CD4-positive, alpha-beta memory T cell (primary cell): Measurements from ENCODE around the gene NEU1. TPM values are rescaled to one million over a fixed set of nuclear protein-coding genes. Genes with fewer than 3 reads are reported as not detected.

Experiments
- CTCF ChIA-PET: fragments of 350-600 bp; sonication (Branson Sonifier 250); formaldehyde crosslinking; loops from one replicate; lab custom pipeline; 2021; ENCODE audit warnings: inconsistent platforms; ENCODE audit not compliant: partially characterized antibody; lab: Charles Lee
- POLR2A ChIA-PET: fragments of 350-600 bp; sonication (Branson Sonifier 250); formaldehyde crosslinking; loops from one replicate; lab custom pipeline; 2021; ENCODE audit not compliant: partially characterized antibody; lab: Charles Lee
- DNase-seq, 5 donors: peaks; one replicate each; pipeline versions ENCODE4 v3.0.0 to v3.0.0-alpha.2; 2020 to 2022; ENCODE audit warnings: mixed read lengths in 1 of 5
- H3K27ac ChIP-seq: one replicate; pipeline ENCODE4 v1.7.0; 2013; ENCODE audit warnings: low read depth, low read length
- H3K27me3 ChIP-seq: 2 replicates; pipeline ENCODE4 v1.7.0; 2013; ENCODE audit warnings: mild to moderate bottlenecking, low read length, moderate library complexity; ENCODE audit not compliant: insufficient read depth
- H3K36me3 ChIP-seq: 2 replicates; pipeline ENCODE4 v1.7.0; 2013; ENCODE audit warnings: mild to moderate bottlenecking, low read length, moderate library complexity; ENCODE audit not compliant: insufficient read depth
- H3K4me1 ChIP-seq: 2 replicates; pipeline ENCODE4 v1.7.0; 2013; ENCODE audit warnings: mild to moderate bottlenecking, low read length, moderate library complexity; ENCODE audit not compliant: insufficient read depth
- H3K4me3 ChIP-seq, 2 donors: one replicate each; pipeline ENCODE4 v1.7.0; 2013; ENCODE audit warnings: low read length in 2 of 2, mild to moderate bottlenecking in 1 of 2
- H3K9me3 ChIP-seq, 2 donors: one replicate each; pipeline ENCODE4 v1.7.0; 2013; ENCODE audit warnings: low read length in 2 of 2, control low read depth in 1 of 2; ENCODE audit not compliant: control insufficient read depth in 1 of 2
- H3K27ac Mint-ChIP-seq, 7 donors: one replicate each; pipeline ENCODE4 v1.8.0; 2020 to 2021; ENCODE audit warnings: mixed read lengths in 7 of 7, mild to moderate bottlenecking in 6 of 7, inconsistent platforms in 3 of 7, moderate library complexity in 3 of 7
- H3K27me3 Mint-ChIP-seq, 2 donors: one replicate each; pipeline ENCODE4 v1.8.0; 2020 to 2021; ENCODE audit warnings: mixed read lengths in 2 of 2
- H3K36me3 Mint-ChIP-seq, 2 donors: one replicate each; pipeline ENCODE4 v1.8.0; 2020 to 2021; ENCODE audit warnings: mixed read lengths in 2 of 2, inconsistent platforms in 1 of 2, mild to moderate bottlenecking in 1 of 2
- H3K4me1 Mint-ChIP-seq, 4 donors: one replicate each; pipeline ENCODE4 v1.8.0; 2020 to 2021; ENCODE audit warnings: mixed read lengths in 4 of 4, mild to moderate bottlenecking in 1 of 4
- H3K4me3 Mint-ChIP-seq, 8 donors: one replicate each; pipeline ENCODE4 v1.8.0; 2020 to 2021; ENCODE audit warnings: mixed read lengths in 8 of 8, mild to moderate bottlenecking in 7 of 8, moderate library complexity in 6 of 8, inconsistent platforms in 3 of 8
- H3K9me3 Mint-ChIP-seq, 8 donors: one replicate each; pipeline ENCODE4 v1.8.0; 2020 to 2021; ENCODE audit warnings: mixed read lengths in 8 of 8, mild to moderate bottlenecking in 5 of 8, inconsistent platforms in 3 of 8, moderate library complexity in 1 of 8
- intact Hi-C: fragments of 100-400 bp; cut with micrococcal nuclease; formaldehyde crosslinking; loops from one replicate; pipeline ENCODE4 v1.15.1; 2023
- polyA plus RNA-seq, 2 donors: library from polyadenylated mRNA; unstranded; fragments of 300-500 nt; fragmentation: Illumina TruSeq; gene quantifications; one replicate each; pipeline ENCODE4 v1.2.3, GENCODE V29; 2021
- total RNA-seq, 2 experiments: library from RNA; stranded (reverse); gene quantifications; one replicate each; pipeline ENCODE4 v1.2.3, GENCODE V29; 2021

The NEU1 gene
- total and polyA plus RNA-seq, 4 experiments from 2014 or later, result 19.6 to 23.4 (median 21.8) TPM

GRCh38 chr6:31896856-31897611 is 34.4 kb upstream of the NEU1 start:
- intact Hi-C loops, result loop anchor here (1.0 to 5.0 kb wide), 6 partner anchors 34 to 1310 kb away; partner anchors contain the start of genes ABHD16A, AGPAT1, CSNK2B and LY6G5B
- H3K9me3 ChIP-seq, result no peaks in the 10 kb centered on the region
- peaks cover 24% of the 10 kb centered on the region for H3K36me3 ChIP-seq
- no peaks in the 10 kb centered on the region for H3K27me3 Mint-ChIP-seq
- no peaks in the 10 kb centered on the region for H3K9me3 Mint-ChIP-seq
- peak overlapping the region; percentile 69 for H3K27ac ChIP-seq
- DNase-seq, result peak in 1 of 5 donors; percentile 41
- ChIA-PET CTCF (interaction anchor here (1.5 to 2.3 kb wide), 4 partner anchors 7 to 49 kb away, joined by 4 to 9 read pairs (median 6); partner anchors contain the start of genes CFB and NEU1), POLR2A (interaction anchor here (0.6 to 2.8 kb wide), 21 partner anchors 14 to 1075 kb away, joined by 3 to 21 read pairs (median 4); partner anchors contain the start of genes ABHD16A, BAG6, C6orf47 and DDX39B)
- peak overlapping the region; percentile 87 to 94 (median 91) for H3K27ac Mint-ChIP-seq
- H3K4me1 ChIP-seq, result peaks cover 35% of the 10 kb centered on the region
- peaks cover 17 to 42% (median 27%) of the 10 kb centered on the region in 4 donors for H3K4me1 Mint-ChIP-seq
- H3K27me3 ChIP-seq, result no peaks in the 10 kb centered on the region
- peaks cover 11 to 40% of the 10 kb centered on the region in 2 donors for H3K36me3 Mint-ChIP-seq
- H3K4me3 ChIP-seq, result peak overlapping the region in 1 of 2 donors; percentile 92
- peak overlapping the region; percentile 83 to 94 (median 85) for H3K4me3 Mint-ChIP-seq

DNA sequence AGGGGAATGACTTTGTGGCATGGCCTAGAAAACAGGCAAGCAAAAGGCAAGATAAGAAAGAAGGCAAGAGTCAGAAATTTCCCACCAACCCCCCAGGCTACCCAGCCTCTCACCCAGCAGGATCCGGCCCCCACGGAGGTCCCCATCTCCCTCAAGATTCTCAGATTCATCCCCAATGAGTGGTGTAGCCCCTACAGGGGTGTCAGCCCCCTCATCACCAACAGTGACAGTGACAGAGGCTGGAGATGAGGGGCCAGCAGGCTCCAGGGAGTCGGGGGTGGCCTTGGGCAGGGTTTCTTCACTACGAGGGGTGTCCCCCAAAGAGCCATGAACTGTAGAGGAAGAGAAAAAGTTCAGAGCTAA is 33.9 kb upstream of the NEU1 start:
- peak overlapping the region; percentile 69 for H3K27ac ChIP-seq
- peaks cover 17 to 42% (median 27%) of the 10 kb centered on the region in 4 donors for H3K4me1 Mint-ChIP-seq
- intact Hi-C loops, result loop anchor here (2.0 to 5.0 kb wide), 4 partner anchors 62 to 1311 kb away; partner anchors contain the start of genes AGPAT1, CSNK2B, LY6G5B and RING1
- peaks cover 29% of the 10 kb centered on the region for H3K36me3 ChIP-seq
- H3K4me3 Mint-ChIP-seq, result peak overlapping the region; percentile 83 to 88 (median 85)
- ChIA-PET CTCF (no interaction called here), POLR2A (interaction anchor here (2.3 to 2.8 kb wide), 2 partner anchors 13 to 56 kb away, joined by 6 to 13 read pairs; no protein-coding TSS in a partner anchor)
- H3K4me3 ChIP-seq, result peak overlapping the region in 1 of 2 donors; percentile 92
- no peaks in the 10 kb centered on the region for H3K27me3 Mint-ChIP-seq
- H3K4me1 ChIP-seq, result peaks cover 35% of the 10 kb centered on the region
- H3K27me3 ChIP-seq, result no peaks in the 10 kb centered on the region
- H3K9me3 ChIP-seq, result no peaks in the 10 kb centered on the region
- H3K36me3 Mint-ChIP-seq, result peaks cover 16 to 44% of the 10 kb centered on the region in 2 donors
- no peak for DNase-seq
- no peaks in the 10 kb centered on the region for H3K9me3 Mint-ChIP-seq
- H3K27ac Mint-ChIP-seq, result peak overlapping the region; percentile 87 to 94 (median 91)

- intact Hi-C loops, result no loop called here
- Mint-ChIP-seq H3K27me3 (no peaks in the 10 kb centered on the region), H3K9me3 (peaks cover 0 to 2% (median 0%) of the 10 kb centered on the region in 8 donors), H3K36me3 (peaks cover 33 to 60% of the 10 kb centered on the region in 2 donors), H3K4me3 (no peak overlapping the region), H3K4me1 (peaks cover 6 to 21% (median 14%) of the 10 kb centered on the region in 4 donors), H3K27ac (peak overlapping the region in 2 of 7 donors; percentile 9 to 47)
- Histone ChIP-seq H3K4me1 (peaks cover 13% of the 10 kb centered on the region), H3K9me3 (no peaks in the 10 kb centered on the region), H3K36me3 (peaks cover 50% of the 10 kb centered on the region), H3K27me3 (no peaks in the 10 kb centered on the region), H3K4me3 (no peak overlapping the region), H3K27ac (no peak overlapping the region)
- ChIA-PET CTCF (no interaction called here), POLR2A (no interaction called here)
- no peak for DNase-seq
Measured at GRCh38 chr6:31892821-31893220, 30.2 kb upstream of the NEU1 start.

DNA sequence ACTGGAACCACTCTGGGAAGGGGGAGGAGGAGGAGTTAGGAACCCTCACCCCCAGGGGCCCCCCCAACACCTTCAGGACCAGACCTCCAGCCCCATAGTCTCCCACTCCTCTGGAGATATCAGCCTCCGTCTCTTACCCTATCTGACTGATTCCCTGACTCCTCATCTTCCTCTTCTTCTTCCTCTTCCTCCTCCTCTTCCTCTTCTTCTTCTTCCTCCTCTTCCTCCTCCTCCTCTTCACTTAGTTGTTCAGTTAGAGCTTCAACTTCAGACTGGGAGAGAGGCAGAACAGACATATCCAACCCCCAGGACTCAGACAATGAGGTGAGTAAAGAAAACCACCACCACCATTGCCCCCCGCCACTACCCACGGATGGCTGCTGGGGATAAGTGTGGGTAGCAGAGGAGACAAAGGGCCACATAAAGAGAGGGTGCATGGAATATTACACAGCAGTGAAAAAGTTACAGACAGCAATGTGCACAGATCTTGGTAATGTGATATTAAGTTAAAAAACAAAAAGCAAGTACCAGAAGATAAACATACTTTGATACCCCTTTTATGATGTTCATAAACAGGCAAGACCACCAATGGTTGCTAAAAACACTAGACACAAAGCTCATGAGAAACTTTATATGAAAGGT is 26.8 kb upstream of the NEU1 start:
- peaks cover 60% of the 10 kb centered on the region for H3K36me3 ChIP-seq
- no peaks in the 10 kb centered on the region for H3K9me3 ChIP-seq
- Mint-ChIP-seq H3K27ac (peak overlapping the region in 2 of 7 donors; percentile 35 to 77), H3K4me1 (peaks cover 1 to 7% (median 5%) of the 10 kb centered on the region in 4 donors), H3K27me3 (no peaks in the 10 kb centered on the region), H3K4me3 (no peak overlapping the region), H3K9me3 (peaks cover 0 to 2% (median 0%) of the 10 kb centered on the region in 8 donors), H3K36me3 (peaks cover 51 to 66% of the 10 kb centered on the region in 2 donors)
- intact Hi-C loops, result no loop called here
- H3K4me3 ChIP-seq, result no peak overlapping the region
- DNase-seq, result no peak
- no peaks in the 10 kb centered on the region for H3K27me3 ChIP-seq
- H3K4me1 ChIP-seq, result no peaks in the 10 kb centered on the region
- POLR2A ChIA-PET, result interaction anchor here (1.6 kb wide), 1 partner anchor 27 kb away, joined by 5 read pairs; the partner anchor contains the start of gene NEU1
- no peak overlapping the region for H3K27ac ChIP-seq
- CTCF ChIA-PET, result interaction anchor here (0.8 to 3.4 kb wide), 18 partner anchors 9 to 291 kb away, joined by 3 to 18 read pairs (median 4); partner anchors contain the start of genes DDAH2, EHMT2, LY6G5C and NELFE

- Histone ChIP-seq H3K36me3 (peaks cover 67% of the 10 kb centered on the region), H3K27ac (no peak overlapping the region), H3K4me1 (no peaks in the 10 kb centered on the region), H3K4me3 (no peak overlapping the region), H3K9me3 (no peaks in the 10 kb centered on the region), H3K27me3 (no peaks in the 10 kb centered on the region)
- Mint-ChIP-seq H3K9me3 (peaks cover 0 to 2% (median 0%) of the 10 kb centered on the region in 8 donors), H3K27me3 (no peaks in the 10 kb centered on the region), H3K4me1 (peaks cover 1 to 6% (median 5%) of the 10 kb centered on the region in 4 donors), H3K4me3 (no peak overlapping the region), H3K36me3 (peaks cover 51 to 72% of the 10 kb centered on the region in 2 donors), H3K27ac (peak overlapping the region in 1 of 7 donors; percentile 70)
- POLR2A ChIA-PET, result interaction anchor here (0.7 to 2.1 kb wide), 3 partner anchors 10 to 161 kb away, joined by 3 to 7 read pairs (median 5); partner anchors contain the start of gene NEU1
- DNase-seq, result peak; percentile 34 to 41 (median 39)
- CTCF ChIA-PET, result interaction anchor here (1.2 to 3.4 kb wide), 11 partner anchors 10 to 208 kb away, joined by 3 to 18 read pairs (median 4); partner anchors contain the start of genes DDAH2, EHMT2 and LY6G5C
- intact Hi-C loops, result no loop called here
Measured at GRCh38 chr6:31888276-31889258, 25.9 kb upstream of the NEU1 start.
